HepG2 (cell line): Measurements from ENCODE around the gene LSM12. TPM values are rescaled to one million over a fixed set of nuclear protein-coding genes. Genes with fewer than 3 reads are reported as not detected.
A peak's percentile ranks its signal among the peaks of the same experiment; 100 is the strongest.

Source experiments
- CBX5 ChIP-seq: sonication (generic); formaldehyde crosslinking; IDR thresholded peaks from 2 replicates; pipeline ENCODE4 v1.4.0; 2020; ENCODE audit warnings: missing genetic modification reagents, borderline replicate concordance
- IRF2 ChIP-seq: IDR thresholded peaks from 2 replicates; pipeline ENCODE4 v1.6.1; 2018; ENCODE audit warnings: missing genetic modification reagents, missing compliant biosample characterization
- MZF1 ChIP-seq: sonication (generic); formaldehyde crosslinking; IDR thresholded peaks from 2 replicates; pipeline ENCODE4 v1.8.1; 2023; ENCODE audit warnings: mild to moderate bottlenecking, missing genetic modification reagents, borderline replicate concordance
- NRL ChIP-seq: sonication (generic); formaldehyde crosslinking; IDR thresholded peaks from 2 replicates; pipeline ENCODE4 v1.5.0; 2020; ENCODE audit warnings: missing genetic modification reagents, mild to moderate bottlenecking, moderate library complexity, borderline replicate concordance
- RAD21 ChIP-seq: fragments of 450-650 bp; formaldehyde crosslinking; IDR thresholded peaks from 2 replicates; pipeline ENCODE4 v1.5.0; 2020; ENCODE audit warnings: mild to moderate bottlenecking
- SIN3A ChIP-seq: IDR thresholded peaks from 2 replicates; pipeline ENCODE4 v1.6.1; 2011; ENCODE audit warnings: low read depth, mild to moderate bottlenecking, control low read depth, low read length, borderline replicate concordance
- ZNF10 ChIP-seq: sonication (generic); formaldehyde crosslinking; IDR thresholded peaks from 2 replicates; pipeline ENCODE4 v1.4.0; 2020; ENCODE audit warnings: mild to moderate bottlenecking, low read depth, missing genetic modification reagents, borderline replicate concordance
- ZNF598 ChIP-seq: sonication (generic); formaldehyde crosslinking; IDR thresholded peaks from 2 replicates; pipeline ENCODE4 v1.5.1; 2020; ENCODE audit warnings: mild to moderate bottlenecking, missing genetic modification reagents, borderline replicate concordance
- ZNF746 ChIP-seq: sonication (generic); formaldehyde crosslinking; IDR thresholded peaks from 2 replicates; pipeline ENCODE4 v1.8.0; 2022; ENCODE audit warnings: mild to moderate bottlenecking, missing genetic modification reagents
- polyA plus RNA-seq, 8 experiments: library from polyadenylated mRNA; depleted of rRNA in 3 of 8; stranded (reverse) in 7 of 8; unstranded in 1 of 8; fragments of >200 nt; fragmentation: Illumina TruSeq in 4 of 8; extraction: Trizol in 4 of 8; gene quantifications; 2 replicates each; pipeline versions ENCODE4 v1.2.1 to v1.2.3, GENCODE V29; 2011 to 2016; ENCODE audit warnings: low read depth in 4 of 8, missing spikeins in 1 of 8, mixed read lengths in 1 of 8; ENCODE audit not compliant: insufficient read depth in 1 of 8
- total RNA-seq, 5 experiments: library from RNA; depleted of rRNA; stranded (reverse); fragments of >200 nt; fragmentation: Illumina TruSeq; extraction: Trizol; gene quantifications; 2 replicates each; pipeline ENCODE4 v1.2.3, GENCODE V29; 2016; ENCODE audit warnings: low read depth in 1 of 5
- TF ChIP-seq, protein P1 (sequence below): sonication (generic); formaldehyde crosslinking; IDR thresholded peaks from 2 replicates; pipeline ENCODE4 v1.5.1; 2020; ENCODE audit warnings: missing genetic modification reagents, mild to moderate bottlenecking, borderline replicate concordance
- TF ChIP-seq, protein P2 (sequence below): IDR thresholded peaks from 2 replicates; pipeline ENCODE4 v1.6.1; 2016; ENCODE audit warnings: missing compliant biosample characterization, missing genetic modification reagents, borderline replicate concordance
- TF ChIP-seq, protein P3 (sequence below): sonication (generic); formaldehyde crosslinking; IDR thresholded peaks from 2 replicates; pipeline ENCODE4 v1.4.0; 2020; ENCODE audit warnings: missing genetic modification reagents, low read depth, mild to moderate bottlenecking, borderline replicate concordance
- TF ChIP-seq, protein P4 (sequence below): sonication (generic); formaldehyde crosslinking; IDR thresholded peaks from 2 replicates; pipeline ENCODE4 v1.9.0; 2021; ENCODE audit warnings: missing genetic modification reagents, borderline replicate concordance

LSM12 gene
- total and polyA plus RNA-seq, 2 of the 13 experiments (the other 11 are each of a cell fraction or from before 2014, with no cell fraction given), result 52.8 to 55.7 TPM

DNA sequence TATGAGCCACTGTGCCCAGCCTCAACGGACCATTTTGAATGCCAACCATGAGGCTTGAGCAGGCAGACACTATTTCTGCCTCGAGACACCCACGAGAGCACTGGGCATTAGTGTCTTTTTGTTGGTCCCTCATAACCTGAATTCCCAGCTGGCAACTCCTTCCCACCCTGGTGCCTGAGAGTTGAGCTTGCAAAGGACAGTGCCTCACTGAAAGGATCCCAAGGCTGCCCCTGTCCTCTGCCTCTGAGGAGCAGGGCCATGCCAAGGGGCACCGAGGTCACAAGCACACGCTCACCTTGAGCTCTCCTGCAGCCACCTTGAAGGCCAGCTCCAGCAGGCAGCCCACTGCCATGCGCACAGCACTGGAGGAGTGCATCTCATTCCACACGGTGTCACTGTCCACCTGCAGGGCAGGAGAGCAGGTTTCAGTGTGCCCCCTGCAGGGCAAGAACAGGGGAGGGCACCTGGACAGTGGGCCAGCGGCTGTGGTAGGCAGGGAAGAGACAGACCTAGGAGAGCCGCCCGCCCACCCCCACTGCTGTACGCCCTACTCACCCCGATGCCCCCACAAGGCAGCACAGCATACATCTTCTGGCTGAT lies 16.9 kb upstream of the LSM12 start (continued):
- TF ChIP-seq, protein P1, sequence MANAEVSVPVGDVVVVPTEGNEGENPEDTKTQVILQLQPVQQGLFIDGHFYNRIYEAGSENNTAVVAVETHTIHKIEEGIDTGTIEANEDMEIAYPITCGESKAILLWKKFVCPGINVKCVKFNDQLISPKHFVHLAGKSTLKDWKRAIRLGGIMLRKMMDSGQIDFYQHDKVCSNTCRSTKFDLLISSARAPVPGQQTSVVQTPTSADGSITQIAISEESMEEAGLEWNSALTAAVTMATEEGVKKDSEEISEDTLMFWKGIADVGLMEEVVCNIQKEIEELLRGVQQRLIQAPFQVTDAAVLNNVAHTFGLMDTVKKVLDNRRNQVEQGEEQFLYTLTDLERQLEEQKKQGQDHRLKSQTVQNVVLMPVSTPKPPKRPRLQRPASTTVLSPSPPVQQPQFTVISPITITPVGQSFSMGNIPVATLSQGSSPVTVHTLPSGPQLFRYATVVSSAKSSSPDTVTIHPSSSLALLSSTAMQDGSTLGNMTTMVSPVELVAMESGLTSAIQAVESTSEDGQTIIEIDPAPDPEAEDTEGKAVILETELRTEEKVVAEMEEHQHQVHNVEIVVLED (CRISPR knock-in tag), result 0 out of 2 replicates have a peak, but pooled peaks have one; percentile 23
- 0 out of 2 replicates have a peak, but pooled peaks have one; percentile 42 for TF ChIP-seq IRF2 (CRISPR knock-in tag)
- no peak for TF ChIP-seq ZNF598
- no peak for TF ChIP-seq ZNF746 (CRISPR knock-in tag)
- TF ChIP-seq, protein P2, sequence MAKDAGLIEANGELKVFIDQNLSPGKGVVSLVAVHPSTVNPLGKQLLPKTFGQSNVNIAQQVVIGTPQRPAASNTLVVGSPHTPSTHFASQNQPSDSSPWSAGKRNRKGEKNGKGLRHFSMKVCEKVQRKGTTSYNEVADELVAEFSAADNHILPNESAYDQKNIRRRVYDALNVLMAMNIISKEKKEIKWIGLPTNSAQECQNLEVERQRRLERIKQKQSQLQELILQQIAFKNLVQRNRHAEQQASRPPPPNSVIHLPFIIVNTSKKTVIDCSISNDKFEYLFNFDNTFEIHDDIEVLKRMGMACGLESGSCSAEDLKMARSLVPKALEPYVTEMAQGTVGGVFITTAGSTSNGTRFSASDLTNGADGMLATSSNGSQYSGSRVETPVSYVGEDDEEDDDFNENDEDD, result peak; percentile 60; the same call in 1 of the 2 replicates
- TF ChIP-seq SIN3A, result no peak
- TF ChIP-seq, protein P3, sequence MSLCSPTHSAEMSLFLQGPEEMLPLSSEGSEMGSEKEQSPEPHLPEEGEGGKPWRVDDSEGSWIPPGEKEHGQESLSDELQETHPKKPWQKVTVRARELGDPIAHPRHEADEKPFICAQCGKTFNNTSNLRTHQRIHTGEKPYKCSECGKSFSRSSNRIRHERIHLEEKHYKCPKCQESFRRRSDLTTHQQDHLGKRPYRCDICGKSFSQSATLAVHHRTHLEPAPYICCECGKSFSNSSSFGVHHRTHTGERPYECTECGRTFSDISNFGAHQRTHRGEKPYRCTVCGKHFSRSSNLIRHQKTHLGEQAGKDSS (CRISPR knock-in tag), result 0 out of 2 replicates have a peak, but pooled peaks have one; percentile 67
- TF ChIP-seq CBX5, result peak; percentile 65; the same call in 1 of the 2 replicates
- peak; percentile 99 for TF ChIP-seq RAD21 (CRISPR knock-in tag)
- peak; percentile 69 for TF ChIP-seq NRL (CRISPR knock-in tag)
- TF ChIP-seq, protein P4, sequence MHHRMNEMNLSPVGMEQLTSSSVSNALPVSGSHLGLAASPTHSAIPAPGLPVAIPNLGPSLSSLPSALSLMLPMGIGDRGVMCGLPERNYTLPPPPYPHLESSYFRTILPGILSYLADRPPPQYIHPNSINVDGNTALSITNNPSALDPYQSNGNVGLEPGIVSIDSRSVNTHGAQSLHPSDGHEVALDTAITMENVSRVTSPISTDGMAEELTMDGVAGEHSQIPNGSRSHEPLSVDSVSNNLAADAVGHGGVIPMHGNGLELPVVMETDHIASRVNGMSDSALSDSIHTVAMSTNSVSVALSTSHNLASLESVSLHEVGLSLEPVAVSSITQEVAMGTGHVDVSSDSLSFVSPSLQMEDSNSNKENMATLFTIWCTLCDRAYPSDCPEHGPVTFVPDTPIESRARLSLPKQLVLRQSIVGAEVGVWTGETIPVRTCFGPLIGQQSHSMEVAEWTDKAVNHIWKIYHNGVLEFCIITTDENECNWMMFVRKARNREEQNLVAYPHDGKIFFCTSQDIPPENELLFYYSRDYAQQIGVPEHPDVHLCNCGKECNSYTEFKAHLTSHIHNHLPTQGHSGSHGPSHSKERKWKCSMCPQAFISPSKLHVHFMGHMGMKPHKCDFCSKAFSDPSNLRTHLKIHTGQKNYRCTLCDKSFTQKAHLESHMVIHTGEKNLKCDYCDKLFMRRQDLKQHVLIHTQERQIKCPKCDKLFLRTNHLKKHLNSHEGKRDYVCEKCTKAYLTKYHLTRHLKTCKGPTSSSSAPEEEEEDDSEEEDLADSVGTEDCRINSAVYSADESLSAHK, result 0 out of 2 replicates have a peak, but pooled peaks have one; percentile 61
- no peak for TF ChIP-seq ZNF10 (CRISPR knock-in tag)
- no peak for TF ChIP-seq MZF1 (CRISPR knock-in tag)
